Myocyte (in vitro differentiated cells): ENCODE results near the gene WT1. TPM values are rescaled to one million over a fixed set of nuclear protein-coding genes. Genes with fewer than 3 reads are reported as not detected.

ENCODE experiments used
- DNase-seq: peaks from one replicate; pipeline ENCODE4 v3.0.0-alpha.2; 2012; ENCODE audit warnings: low read depth
- total RNA-seq: library from RNA; depleted of rRNA; stranded (reverse); fragments of >200 nt; gene quantifications from 2 replicates; pipeline ENCODE4 v1.2.3, GENCODE V29; 2014

Gene WT1
- total RNA-seq, 1 donor from 2014 or later, result not detected

DNA sequence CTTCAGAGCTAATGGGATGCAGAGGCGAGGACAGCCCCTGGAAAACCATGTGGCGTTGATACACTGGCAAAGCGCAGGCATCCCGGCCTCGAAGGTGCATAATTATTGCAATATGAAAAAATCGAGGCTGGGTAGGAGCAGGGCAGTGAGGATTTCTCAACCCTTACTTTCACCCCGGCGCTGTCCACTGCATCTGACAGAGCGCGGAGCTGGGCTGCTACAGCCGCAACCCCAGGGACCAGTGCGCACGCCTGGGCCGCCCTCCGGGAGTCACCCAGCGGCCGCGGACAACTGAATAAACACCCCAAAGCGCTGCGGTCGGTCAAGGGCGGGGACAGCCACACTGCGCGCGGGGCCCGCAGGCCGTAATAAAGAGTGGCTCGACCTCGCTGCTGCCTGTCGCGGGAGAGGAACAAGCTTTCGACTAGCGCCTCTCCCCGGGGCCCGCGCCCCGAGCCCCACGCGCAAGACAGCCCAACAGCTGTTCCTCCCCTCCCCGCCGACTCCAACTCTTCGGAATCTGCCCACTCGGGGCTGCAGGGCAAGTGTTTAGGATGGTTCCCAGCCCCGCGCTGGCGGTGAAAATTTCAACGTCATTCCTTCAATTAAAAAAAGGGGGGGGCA, 3.6 kb upstream of the WT1 start:
- DNase-seq, result peak; percentile 77

DNA sequence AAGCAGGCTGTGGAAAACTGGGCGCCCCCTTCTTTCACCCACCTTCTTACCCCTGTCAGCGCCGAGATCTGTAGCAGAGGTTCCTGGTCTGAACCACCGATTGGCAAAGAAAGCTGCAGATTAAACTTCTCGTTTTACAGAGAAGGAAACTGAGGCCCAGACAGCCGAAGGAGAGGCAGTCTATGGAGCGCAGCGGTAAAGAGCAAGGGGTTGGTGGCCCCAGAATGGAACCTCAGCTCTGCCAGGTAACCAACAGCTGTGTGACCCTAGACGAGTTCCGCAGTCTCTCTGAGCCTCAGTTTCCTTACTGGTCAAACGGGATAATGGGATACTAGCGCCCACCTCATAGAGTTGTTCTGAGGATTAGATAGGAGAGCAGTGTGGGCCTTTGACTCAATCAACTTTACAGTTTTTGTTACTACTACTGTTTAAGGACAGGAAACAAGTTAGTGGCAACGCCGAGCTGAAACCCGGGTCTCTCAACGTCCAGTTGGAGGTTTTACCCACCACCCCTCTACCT, 3.1 kb upstream of the WT1 start:
- no peak for DNase-seq

DNA sequence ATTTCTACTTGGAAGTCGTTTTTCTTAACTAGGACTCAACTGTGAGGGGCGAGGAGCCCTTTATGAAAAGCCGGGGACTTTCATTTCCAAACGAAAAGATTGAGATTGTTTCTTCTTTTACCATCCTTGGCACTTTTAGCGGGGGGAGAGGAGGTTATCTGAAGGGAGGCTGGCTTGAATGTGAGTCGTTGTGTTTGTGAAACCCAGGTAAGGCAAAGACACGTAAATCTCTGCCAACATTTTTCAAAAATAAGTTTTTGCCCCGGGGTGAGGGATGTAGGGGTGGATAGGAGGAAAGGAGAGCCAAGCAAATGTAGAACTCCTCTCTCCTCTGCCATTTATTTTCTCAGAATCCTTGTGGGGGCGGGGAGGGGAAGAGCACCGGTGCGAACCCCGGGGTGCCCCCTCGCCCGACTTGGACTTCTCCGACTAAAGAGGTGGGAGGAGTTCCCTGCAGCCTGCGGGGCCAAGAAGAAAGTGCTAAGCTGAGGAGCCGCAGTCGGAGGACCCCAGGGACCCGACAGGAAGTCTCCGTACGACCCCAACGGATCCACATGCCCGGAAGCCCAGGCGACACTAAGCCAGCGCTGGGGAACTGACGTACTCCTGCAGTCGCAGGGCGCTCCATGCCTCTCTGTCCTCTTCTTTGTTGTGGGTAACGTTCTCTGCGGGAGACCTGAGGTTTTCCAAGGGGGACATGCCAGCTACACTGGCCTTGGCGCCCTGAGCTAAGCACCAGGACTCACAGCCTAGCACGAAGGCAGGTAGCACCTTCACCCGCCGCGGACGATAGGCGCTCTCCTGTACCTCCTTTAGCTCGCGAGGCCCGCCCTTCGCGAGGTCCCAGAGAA, 2.4 kb upstream of the WT1 start:
- no peak for DNase-seq

- no peak for DNase-seq
Measured at GRCh38 chr11:32436751-32437494, 1.6 kb upstream of the WT1 start.

DNA sequence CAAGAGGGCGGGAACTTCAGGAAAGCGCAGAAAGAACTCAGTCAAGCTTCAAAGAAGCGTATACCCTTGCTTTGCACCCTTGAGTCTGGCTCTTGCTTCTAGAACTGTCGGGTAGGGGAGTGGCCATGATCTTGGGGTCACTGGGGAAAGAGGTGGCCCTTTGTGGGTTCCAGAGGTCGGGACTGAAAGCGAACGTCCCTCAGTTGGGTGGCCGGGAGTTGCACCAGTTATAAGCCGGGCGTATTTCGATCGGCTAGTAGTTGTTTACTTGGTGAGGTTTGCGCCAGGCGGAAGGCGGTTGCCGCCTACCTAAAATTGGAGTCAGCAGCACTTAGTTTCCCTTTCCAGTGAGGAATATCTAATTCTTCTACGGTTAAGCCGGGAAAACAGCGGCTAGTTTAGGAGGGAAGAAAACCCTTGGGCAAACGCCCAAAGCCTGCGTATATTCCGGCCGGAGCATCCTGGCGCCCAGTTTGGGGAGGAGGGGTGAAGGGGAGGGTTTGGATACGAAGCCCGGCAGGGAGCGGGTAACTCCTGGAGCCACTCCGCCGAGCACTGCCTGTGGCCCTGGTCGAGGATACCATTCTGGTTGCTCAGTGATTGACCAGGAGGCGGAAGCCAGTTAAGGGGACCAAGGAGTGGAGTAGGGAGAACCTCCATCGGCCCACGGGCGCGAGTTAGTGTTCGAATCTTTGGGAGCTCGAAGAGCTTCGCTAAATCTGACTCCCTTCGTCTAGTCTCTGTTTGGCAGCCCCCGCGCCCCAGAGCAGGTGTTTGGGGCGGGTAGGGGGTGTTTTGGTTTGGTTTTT, 807 bp upstream of the WT1 start:
- peak; percentile 2 for DNase-seq

GRCh38 chr11:32435152-32435480, 223 bp downstream of the WT1 start:
- peak; percentile 1 for DNase-seq

DNA sequence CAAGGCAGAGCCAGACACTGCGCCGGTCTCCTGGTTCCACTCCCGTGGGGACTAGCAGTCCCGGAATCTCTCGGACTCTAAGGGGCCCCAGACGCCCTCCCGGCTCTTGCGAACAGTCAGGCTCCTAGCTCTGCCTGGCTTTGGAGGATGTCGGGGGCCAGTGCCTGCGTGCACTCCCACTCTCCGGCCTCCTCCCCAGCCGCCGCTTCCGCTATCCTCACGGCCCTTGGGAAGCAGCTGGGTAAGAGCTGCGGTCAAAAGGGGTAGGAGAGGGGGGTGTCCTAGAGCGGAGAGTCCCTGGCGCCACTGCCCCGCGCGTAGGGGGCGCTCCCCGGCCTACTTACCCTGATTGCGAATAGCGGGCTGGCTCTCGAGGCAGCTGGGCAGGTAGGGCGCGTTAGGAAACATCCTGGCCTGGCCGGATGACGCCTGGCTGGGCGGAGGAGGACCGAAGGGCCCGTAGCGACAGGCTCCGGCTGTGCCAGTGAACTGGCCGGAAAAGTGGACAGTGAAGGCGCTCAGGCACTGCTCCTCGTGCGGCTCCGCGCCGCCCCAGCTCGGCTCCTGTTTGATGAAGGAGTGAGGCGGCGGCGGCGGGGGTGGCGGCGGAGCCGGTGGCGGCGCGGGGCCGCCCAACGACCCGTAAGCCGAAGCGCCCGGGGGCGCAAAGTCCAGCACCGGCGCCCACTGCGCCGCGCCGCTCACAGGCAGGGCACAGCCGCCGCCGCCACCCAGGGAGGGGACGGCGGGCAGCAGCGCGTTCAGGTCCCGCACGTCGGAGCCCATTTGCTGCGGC, 785 bp downstream of the WT1 start:
- peak; percentile 30 for DNase-seq

DNA sequence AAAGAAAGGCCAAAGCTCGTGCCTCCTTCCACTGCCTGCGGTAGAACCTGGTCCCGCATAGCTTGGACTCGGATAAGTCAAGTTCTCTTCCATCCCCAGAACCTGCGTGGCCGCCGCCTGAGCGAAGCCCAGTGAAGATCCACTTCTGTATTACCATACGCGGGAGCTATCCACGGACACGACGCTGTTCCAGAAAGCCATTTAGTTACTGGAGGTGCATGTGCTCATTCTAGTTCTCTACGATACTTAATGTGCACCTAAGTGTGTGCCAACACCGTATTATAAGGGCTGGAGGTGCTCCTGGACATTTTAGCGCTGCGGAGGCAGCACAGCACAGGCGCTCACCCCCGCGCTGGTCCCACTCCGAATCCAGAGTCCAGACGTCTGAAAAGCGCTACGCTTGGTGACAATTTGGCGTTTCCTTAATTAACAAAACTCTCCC, 1.4 kb downstream of the WT1 start:
- DNase-seq, result no peak

GRCh38 chr11:32433101-32433913, 2.0 kb downstream of the WT1 start:
- DNase-seq, result no peak

- DNase-seq, result no peak
Measured at GRCh38 chr11:32432565-32432964, 2.8 kb downstream of the WT1 start.

- no peak for DNase-seq
Measured at GRCh38 chr11:32430568-32431381, 4.6 kb downstream of the WT1 start.

DNA sequence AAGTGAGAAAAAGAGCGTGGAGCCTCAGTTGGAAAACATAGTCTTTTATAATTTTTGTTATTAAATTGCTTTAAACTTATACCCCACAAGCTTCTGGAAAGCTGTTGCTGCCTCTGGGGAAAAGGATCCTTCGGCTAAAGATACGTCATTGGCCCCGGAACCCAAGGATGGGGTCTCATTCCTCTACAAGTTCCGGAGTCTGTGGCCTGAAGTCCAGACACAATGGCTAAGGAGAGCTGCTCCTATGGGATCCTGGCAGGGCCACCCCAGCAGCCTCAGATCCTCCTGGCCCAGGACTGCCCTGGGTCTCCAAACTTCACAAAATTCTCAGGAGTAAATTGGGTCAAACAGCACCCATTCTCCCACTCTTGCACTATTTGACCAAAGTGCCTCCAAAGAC, 5.9 kb downstream of the WT1 start:
- no peak for DNase-seq

- no peak for DNase-seq
Measured at GRCh38 chr11:32428665-32429303, 6.6 kb downstream of the WT1 start.

DNA sequence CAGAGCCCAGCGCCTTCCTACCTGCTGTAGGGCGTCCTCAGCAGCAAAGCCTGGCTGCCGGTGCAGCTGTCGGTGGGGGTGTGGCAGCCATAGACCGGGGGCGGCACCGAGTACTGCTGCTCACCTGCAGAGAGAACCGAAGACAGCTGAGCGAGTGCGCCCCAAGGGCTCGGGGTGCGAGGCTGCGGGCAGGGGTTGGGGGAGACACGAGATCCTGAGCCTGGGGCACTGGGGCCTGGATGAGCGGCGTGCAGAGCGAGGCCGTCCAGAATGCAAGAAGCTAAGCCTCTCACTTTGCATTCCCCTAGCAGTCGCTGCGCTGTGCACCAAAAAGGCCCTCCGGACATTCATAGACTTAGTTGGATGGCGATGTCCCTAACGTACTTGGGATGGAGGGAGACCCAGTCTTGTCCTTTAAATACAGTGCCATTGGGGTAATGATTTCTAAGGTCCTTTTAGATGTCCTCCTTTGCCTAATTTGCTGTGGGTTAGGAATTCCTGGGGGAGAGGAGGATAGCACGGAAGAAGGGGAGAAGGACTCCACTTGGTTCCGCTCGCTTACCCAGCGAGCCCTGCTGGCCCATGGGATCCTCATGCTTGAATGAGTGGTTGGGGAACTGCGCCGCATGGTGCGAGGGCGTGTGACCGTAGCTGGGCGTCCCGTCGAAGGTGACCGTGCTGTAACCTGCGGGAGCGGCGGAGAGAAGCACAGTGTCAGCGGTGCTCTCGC, 7.2 kb downstream of the WT1 start:
- DNase-seq, result no peak

GRCh38 chr11:32427616-32427934, 7.8 kb downstream of the WT1 start:
- DNase-seq, result no peak

GRCh38 chr11:32426819-32427615, 8.3 kb downstream of the WT1 start:
- DNase-seq, result no peak

DNA sequence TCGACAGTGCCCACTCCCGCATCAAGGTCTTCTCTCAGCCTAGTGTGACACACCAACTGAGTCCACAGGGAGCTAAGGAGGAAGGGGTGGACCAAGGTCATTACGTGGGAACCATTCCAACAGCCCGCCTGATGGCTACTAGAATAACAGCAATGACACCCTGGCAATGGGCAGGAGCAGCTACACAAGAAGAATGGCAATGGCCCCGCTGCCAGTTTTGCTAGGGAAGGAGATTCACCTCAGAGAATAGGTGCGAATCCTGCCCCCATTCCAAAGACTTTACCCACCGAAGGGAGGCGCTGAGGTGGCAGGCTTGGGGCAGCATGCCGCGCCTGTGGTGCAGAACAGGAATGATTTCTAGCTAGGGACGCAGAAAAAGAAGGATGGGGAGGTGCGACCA, 9.1 kb downstream of the WT1 start:
- no peak for DNase-seq
